Neuronal stem cell (in vitro differentiated cells): Measurements from ENCODE around the gene CTRL.

Experiments
- DNase-seq: peaks from one replicate; pipeline ENCODE4 v3.0.0-alpha.2; 2013; ENCODE audit warnings: low spot score
- H2AFZ ChIP-seq: one replicate; pipeline ENCODE4 v1.6.1; 2013; ENCODE audit warnings: mild to moderate bottlenecking, low read length, inconsistent platforms
- H2AK5ac ChIP-seq: 2 replicates; pipeline ENCODE4 v1.6.1; 2013; ENCODE audit warnings: low read depth, mild to moderate bottlenecking, inconsistent platforms, low read length, moderate library complexity, mixed read lengths
- H2BK120ac ChIP-seq: 2 replicates; pipeline ENCODE4 v1.6.1; 2013; ENCODE audit warnings: low read depth, mild to moderate bottlenecking, inconsistent platforms, low read length, moderate library complexity, mixed read lengths
- H2BK12ac ChIP-seq: one replicate; pipeline ENCODE4 v1.6.1; 2013; ENCODE audit warnings: low read length, inconsistent platforms
- H2BK15ac ChIP-seq: 2 replicates; pipeline ENCODE4 v1.6.1; 2013; ENCODE audit warnings: mild to moderate bottlenecking, low read length, inconsistent platforms, mixed read lengths
- H2BK5ac ChIP-seq: one replicate; pipeline ENCODE4 v1.6.1; 2013; ENCODE audit warnings: inconsistent platforms, mild to moderate bottlenecking, low read length, moderate library complexity
- H3K14ac ChIP-seq: one replicate; pipeline ENCODE4 v1.6.1; 2013; ENCODE audit warnings: low read length, inconsistent platforms
- H3K18ac ChIP-seq: 2 replicates; pipeline ENCODE4 v1.6.1; 2013; ENCODE audit warnings: low read length, inconsistent platforms
- H3K23ac ChIP-seq: 2 replicates; pipeline ENCODE4 v1.6.1; 2013; ENCODE audit warnings: low read depth, mild to moderate bottlenecking, mixed read lengths, low read length, inconsistent platforms; ENCODE audit not compliant: poor library complexity
- H3K27ac ChIP-seq: replicated peaks from 3 replicates; pipeline ENCODE4 v1.5.1; 2013; ENCODE audit warnings: low read length, inconsistent platforms
- H3K27me3 ChIP-seq, 3 experiments: 2 replicates each; pipeline ENCODE4 v1.6.1; 2013; ENCODE audit warnings: low read length in 3 of 3, mild to moderate bottlenecking in 2 of 3, inconsistent platforms in 1 of 3, low read depth in 1 of 3, mixed read lengths in 1 of 3, moderate library complexity in 1 of 3; ENCODE audit not compliant: control insufficient read depth in 3 of 3, insufficient read depth in 3 of 3
- H3K36me3 ChIP-seq, 2 donors: replicated peaks in 1 of 2; 2 replicates each; pipeline ENCODE4 v1.6.1; 2013; ENCODE audit warnings: low read length in 2 of 2; ENCODE audit not compliant: control insufficient read depth in 2 of 2, insufficient read depth in 2 of 2
- H3K4ac ChIP-seq: 2 replicates; pipeline ENCODE4 v1.6.1; 2013; ENCODE audit warnings: inconsistent platforms, mild to moderate bottlenecking, low read length, moderate library complexity
- H3K4me1 ChIP-seq, 2 donors: 1 replicate in 1 of 2; 2 replicates in 1 of 2; pipeline ENCODE4 v1.6.1; 2013; ENCODE audit warnings: low read length in 2 of 2, low read depth in 1 of 2; ENCODE audit not compliant: control insufficient read depth in 2 of 2, insufficient read depth in 1 of 2
- H3K4me2 ChIP-seq: one replicate; pipeline ENCODE4 v1.6.1; 2013; ENCODE audit warnings: mild to moderate bottlenecking, low read length, inconsistent platforms; ENCODE audit not compliant: insufficient read depth, poor library complexity, severe bottlenecking
- H3K4me3 ChIP-seq, 2 donors: 2 replicates each; pipeline ENCODE4 v1.5.1; 2013; ENCODE audit warnings: low read length in 2 of 2, mild to moderate bottlenecking in 2 of 2, inconsistent platforms in 1 of 2, moderate library complexity in 1 of 2
- H3K79me1 ChIP-seq: one replicate; pipeline ENCODE4 v1.6.1; 2013; ENCODE audit warnings: low read depth, mild to moderate bottlenecking, inconsistent platforms, low read length, moderate library complexity
- H3K9ac ChIP-seq: one replicate; pipeline ENCODE4 v1.6.1; 2013; ENCODE audit warnings: mild to moderate bottlenecking, low read depth, low read length, inconsistent platforms; ENCODE audit not compliant: poor library complexity
- H3K9me3 ChIP-seq, 2 donors: replicated peaks in 1 of 2; 2 replicates each; pipeline versions ENCODE3 to v1.6.1; 2013; ENCODE audit warnings: low read length in 2 of 2, mild to moderate bottlenecking in 2 of 2, inconsistent platforms in 1 of 2, low read depth in 1 of 2, mixed read lengths in 1 of 2, moderate library complexity in 1 of 2; ENCODE audit not compliant: control insufficient read depth in 2 of 2, insufficient read depth in 1 of 2
- H4K8ac ChIP-seq: one replicate; pipeline ENCODE4 v1.6.1; 2013; ENCODE audit warnings: low read depth, mild to moderate bottlenecking, inconsistent platforms, low read length, moderate library complexity
- H4K91ac ChIP-seq: one replicate; pipeline ENCODE4 v1.6.1; 2013; ENCODE audit warnings: low read length, low read depth, mild to moderate bottlenecking, inconsistent platforms; ENCODE audit not compliant: poor library complexity
- WGBS, 2 donors: extraction: QIAGEN DNeasy Blood & Tissue Kit; methylation state at CpG; one replicate each; pipeline ENCODE4 v1.1.7; 2013; ENCODE audit warnings: missing lambda C conversion rate in 2 of 2, mixed read lengths in 1 of 2; ENCODE audit not compliant: insufficient read length in 2 of 2, insufficient replicate concordance in 1 of 2; ENCODE audit errors: extremely low coverage in 2 of 2; 5-methylcytosine and 5-hydroxymethylcytosine counted together

The CTRL gene

GRCh38 chr16:67923414-67924116, 8.1 kb downstream of the CTRL start:
- Histone ChIP-seq H2BK5ac (no peak overlapping the region), H2BK12ac (no peak overlapping the region), H4K8ac (no peak overlapping the region), H2AFZ (no peak overlapping the region), H4K91ac (no peak overlapping the region), H3K4me3 (no peak overlapping the region), H3K79me1 (peaks cover 18% of the 10 kb centered on the region), H3K18ac (no peak overlapping the region), H3K4ac (no peak overlapping the region), H3K36me3 (peaks cover 13 to 53% of the 10 kb centered on the region in 2 donors), H3K14ac (no peak overlapping the region), H3K9ac (peak overlapping the region; percentile 16), H3K4me2 (no peak overlapping the region), H3K23ac (no peak overlapping the region), H3K27ac (no peak overlapping the region), H2BK15ac (no peak overlapping the region), H2BK120ac (no peak overlapping the region), H3K27me3 (no peaks in the 10 kb centered on the region), H2AK5ac (no peak overlapping the region), H3K9me3 (peaks cover 0 to 2% of the 10 kb centered on the region in 2 donors), H3K4me1 (no peaks in the 10 kb centered on the region)
- no peak for DNase-seq
- no CpG with 5 or more reads among the region's 10 CpGs for WGBS, 2 donors

DNA sequence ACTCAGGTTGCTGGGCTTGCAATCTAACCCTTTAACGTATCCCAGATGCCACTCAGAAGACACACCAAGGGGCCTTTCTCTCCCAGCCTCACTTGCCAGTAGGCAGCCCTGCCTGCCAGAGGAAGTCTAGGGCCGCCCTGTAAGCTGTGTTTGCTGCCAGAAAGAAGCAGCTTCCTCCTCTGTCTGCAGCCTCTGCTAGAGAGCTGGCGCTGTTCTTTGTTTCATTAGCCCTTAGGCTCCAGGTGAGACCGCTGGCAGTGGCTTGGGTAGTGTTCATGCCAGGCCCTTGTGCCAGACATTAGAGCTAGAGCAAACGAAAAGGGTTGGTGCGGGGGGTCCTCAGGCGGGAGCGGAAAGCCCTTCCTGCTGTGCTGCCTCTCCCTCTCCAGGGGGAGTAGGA, 8.9 kb downstream of the CTRL start:
- no peaks in the 10 kb centered on the region for H3K4me1 ChIP-seq
- peaks cover 15 to 48% of the 10 kb centered on the region in 2 donors for H3K36me3 ChIP-seq
- H3K9ac ChIP-seq: no peak overlapping the region
- H3K14ac ChIP-seq: no peak overlapping the region
- DNase-seq: no peak
- H3K18ac ChIP-seq: no peak overlapping the region
- WGBS, 2 donors: no CpG with 5 or more reads among the region's 8 CpGs
- no peak overlapping the region for H2AFZ ChIP-seq
- peak overlapping the region; percentile 61 for H2BK5ac ChIP-seq
- H3K23ac ChIP-seq: no peak overlapping the region
- H2BK120ac ChIP-seq: no peak overlapping the region
- no peak overlapping the region for H2BK12ac ChIP-seq
- H2BK15ac ChIP-seq: no peak overlapping the region
- peaks cover 0 to 2% of the 10 kb centered on the region in 2 donors for H3K9me3 ChIP-seq
- H3K79me1 ChIP-seq: peaks cover 21% of the 10 kb centered on the region
- H4K91ac ChIP-seq: no peak overlapping the region
- no peak overlapping the region for H2AK5ac ChIP-seq
- H3K4ac ChIP-seq: no peak overlapping the region
- H4K8ac ChIP-seq: no peak overlapping the region
- H3K4me2 ChIP-seq: no peak overlapping the region
- no peaks in the 10 kb centered on the region for H3K27me3 ChIP-seq
- H3K27ac ChIP-seq: no peak overlapping the region
- no peak overlapping the region for H3K4me3 ChIP-seq

DNA sequence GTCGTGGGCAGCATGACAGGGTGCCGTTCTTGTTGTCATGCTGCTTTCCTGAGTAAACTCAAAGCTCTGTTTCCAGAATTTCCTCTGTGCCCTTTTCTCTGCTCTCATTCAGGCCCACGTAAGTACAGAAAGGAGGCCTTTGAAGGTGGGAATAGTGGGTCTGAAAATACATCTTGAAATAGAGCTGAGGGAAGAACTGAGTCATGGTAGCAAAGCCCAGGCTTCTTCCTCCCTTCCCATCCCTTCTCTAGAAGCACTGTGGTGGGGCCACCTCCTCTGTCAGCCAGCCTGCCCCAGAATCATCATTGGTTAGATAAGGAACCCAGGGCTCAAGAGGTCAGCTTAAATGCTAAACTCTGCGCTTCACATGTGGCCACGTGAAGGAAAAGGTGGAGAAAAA, 9.4 kb downstream of the CTRL start:
- Histone ChIP-seq H3K18ac (no peak overlapping the region), H2BK12ac (no peak overlapping the region), H3K36me3 (peaks cover 14 to 47% of the 10 kb centered on the region in 2 donors), H3K27me3 (no peaks in the 10 kb centered on the region), H3K14ac (no peak overlapping the region), H3K9ac (peak overlapping the region; percentile 61), H2AK5ac (no peak overlapping the region), H3K79me1 (peaks cover 23% of the 10 kb centered on the region), H3K23ac (peak overlapping the region; percentile 29), H3K4me2 (no peak overlapping the region), H2AFZ (no peak overlapping the region), H3K4me3 (no peak overlapping the region), H2BK15ac (no peak overlapping the region), H3K27ac (no peak overlapping the region), H2BK120ac (no peak overlapping the region), H3K9me3 (no peaks in the 10 kb centered on the region), H4K91ac (no peak overlapping the region), H3K4ac (no peak overlapping the region), H3K4me1 (no peaks in the 10 kb centered on the region), H2BK5ac (no peak overlapping the region), H4K8ac (no peak overlapping the region)
- DNase-seq: no peak
- WGBS, 2 donors: no CpG with 5 or more reads among the region's 5 CpGs

GRCh38 chr16:67919622-67920221, 11.9 kb downstream of the CTRL start:
- Histone ChIP-seq H2BK120ac (no peak overlapping the region), H2AFZ (no peak overlapping the region), H3K14ac (peak overlapping the region; percentile 14), H3K18ac (no peak overlapping the region), H4K91ac (no peak overlapping the region), H2BK12ac (no peak overlapping the region), H2AK5ac (no peak overlapping the region), H3K79me1 (peaks cover 29% of the 10 kb centered on the region), H2BK15ac (no peak overlapping the region), H3K23ac (no peak overlapping the region), H2BK5ac (no peak overlapping the region), H3K4me2 (no peak overlapping the region), H3K4me1 (peaks cover 0 to 2% of the 10 kb centered on the region in 2 donors), H3K4ac (no peak overlapping the region), H3K27me3 (no peaks in the 10 kb centered on the region), H3K36me3 (peaks cover 17 to 58% of the 10 kb centered on the region in 2 donors), H3K9ac (peak overlapping the region; percentile 30), H3K27ac (no peak overlapping the region), H3K9me3 (no peaks in the 10 kb centered on the region), H3K4me3 (peak overlapping the region in 1 of 2 donors; percentile 49), H4K8ac (no peak overlapping the region)
- no CpG with 5 or more reads among the region's 6 CpGs for WGBS, 2 donors
- no peak for DNase-seq
